ENCODE data around the gene MARCO. TPM values are rescaled to one million over a fixed set of nuclear protein-coding genes. Genes with fewer than 3 reads are reported as not detected.
A peak's percentile ranks its signal among the peaks of the same experiment; 100 is the strongest.

MARCO gene
- total and polyA plus RNA-seq, 8 donors: 0.45 to 16.3 (median 2.0) TPM; not detected in 1

- no peaks in the 10 kb centered on the region for H3K36me3 ChIP-seq
- H3K4me1 ChIP-seq: no peaks in the 10 kb centered on the region
- H3K27ac ChIP-seq: no peak overlapping the region
- no peak overlapping the region for H3K4me3 ChIP-seq
- intact Hi-C loops (cut with DNase I; ENCODE audit: low total_unique reads): no loop called here
- TF ChIP-seq CTCF (IDR thresholded peaks at IDR 0.05) (no peak), EP300 (IDR thresholded peaks at IDR 0.05) (no peak), POLR2AphosphoS5 (IDR thresholded peaks at IDR 0.05) (no peak), POLR2A (IDR thresholded peaks at IDR 0.05) (no peak)
- DNase-seq: peak in 1 of 2 donors; percentile 19
- peaks cover 0 to 51% (median 0%) of the 10 kb centered on the region in 3 donors for H3K27me3 ChIP-seq
- 58 to 72% (median 64%) methylated on average over 4 of the region's 4 CpGs for WGBS, 5 donors
- H3K9me3 ChIP-seq: peaks cover 0 to 11% (median 5%) of the 10 kb centered on the region in 4 donors
Observed at GRCh38 chr2:118973542-118973951, 31.6 kb downstream of the MARCO start.

GRCh38 chr2:118974103-118974993 is 32.4 kb downstream of the MARCO start:
- intact Hi-C loops (cut with DNase I; ENCODE audit: low total_unique reads): no loop called here
- H3K4me1 ChIP-seq: no peaks in the 10 kb centered on the region
- DNase-seq: no peak
- no peak overlapping the region for H3K27ac ChIP-seq
- H3K36me3 ChIP-seq: no peaks in the 10 kb centered on the region
- 59 to 70% (median 67%) methylated on average over 13 of the region's 13 CpGs for WGBS, 5 donors
- H3K4me3 ChIP-seq: no peak overlapping the region
- peaks cover 0 to 49% (median 0%) of the 10 kb centered on the region in 3 donors for H3K27me3 ChIP-seq
- no peak for TF ChIP-seq POLR2A (IDR thresholded peaks at IDR 0.05)
- no peak for TF ChIP-seq CTCF (IDR thresholded peaks at IDR 0.05)
- no peak for TF ChIP-seq POLR2AphosphoS5 (IDR thresholded peaks at IDR 0.05)
- TF ChIP-seq EP300 (IDR thresholded peaks at IDR 0.05): no peak
- peaks cover 0 to 11% (median 5%) of the 10 kb centered on the region in 4 donors for H3K9me3 ChIP-seq

- H3K4me1 ChIP-seq: no peaks in the 10 kb centered on the region
- H3K27me3 ChIP-seq: peaks cover 0 to 51% (median 0%) of the 10 kb centered on the region in 3 donors
- TF ChIP-seq POLR2A (IDR thresholded peaks at IDR 0.05) (no peak), CTCF (IDR thresholded peaks at IDR 0.05) (no peak), EP300 (IDR thresholded peaks at IDR 0.05) (no peak), POLR2AphosphoS5 (IDR thresholded peaks at IDR 0.05) (no peak)
- DNase-seq: no peak
- peaks cover 0 to 11% (median 5%) of the 10 kb centered on the region in 4 donors for H3K9me3 ChIP-seq
- no peak overlapping the region for H3K27ac ChIP-seq
- intact Hi-C loops (cut with DNase I; ENCODE audit: low total_unique reads): no loop called here
- H3K36me3 ChIP-seq: no peaks in the 10 kb centered on the region
- WGBS, 5 donors: 41 to 65% (median 61%) methylated on average over 5 of the region's 5 CpGs
- H3K4me3 ChIP-seq: no peak overlapping the region
Observed at GRCh38 chr2:118975133-118975532, 33.1 kb downstream of the MARCO start.

GRCh38 chr2:118978064-118978463 is 36.1 kb downstream of the MARCO start:
- Histone ChIP-seq H3K27me3 (peaks cover 0 to 52% (median 0%) of the 10 kb centered on the region in 3 donors), H3K4me1 (no peaks in the 10 kb centered on the region), H3K36me3 (no peaks in the 10 kb centered on the region), H3K27ac (no peak overlapping the region), H3K4me3 (no peak overlapping the region), H3K9me3 (peaks cover 0 to 11% (median 5%) of the 10 kb centered on the region in 4 donors)
- DNase-seq: no peak
- TF ChIP-seq POLR2AphosphoS5 (IDR thresholded peaks at IDR 0.05): no peak
- TF ChIP-seq EP300 (IDR thresholded peaks at IDR 0.05): no peak
- no peak for TF ChIP-seq CTCF (IDR thresholded peaks at IDR 0.05)
- intact Hi-C loops (cut with DNase I; ENCODE audit: low total_unique reads): no loop called here
- 66 to 82% (median 74%) methylated on average over 2 of the region's 2 CpGs for WGBS, 5 donors

Data from stomach (tissue), 9 donors.